HG03103 (cell line): ENCODE data around the gene FRYL.
"Not testable (repeated sequence)": the region's sequence is repeated elsewhere in the genome, so short reads cannot be mapped to it uniquely, and the experiment has no call there.

Source experiments
- ATAC-seq: cut with Tn5 transposase; IDR thresholded peaks from one replicate; pipeline ENCODE4 v1.9.1; 2021; ENCODE audit warnings: low read depth; ENCODE audit not compliant: unreplicated experiment

Gene FRYL

GRCh38 chr4:48704091-48704802, 75.8 kb downstream of the FRYL start:
- ATAC-seq, result no peak

- no peak for ATAC-seq
Observed at GRCh38 chr4:48699475-48699874, 80.6 kb downstream of the FRYL start.

- ATAC-seq, result no peak
Observed at GRCh38 chr4:48698029-48698971, 81.8 kb downstream of the FRYL start.

- not testable (repeated sequence) for ATAC-seq
Observed at GRCh38 chr4:48697516-48697915, 82.6 kb downstream of the FRYL start.

GRCh38 chr4:48694824-48695223, 85.3 kb downstream of the FRYL start:
- ATAC-seq, result no peak

GRCh38 chr4:48693856-48694574, 86.1 kb downstream of the FRYL start:
- no peak for ATAC-seq

DNA sequence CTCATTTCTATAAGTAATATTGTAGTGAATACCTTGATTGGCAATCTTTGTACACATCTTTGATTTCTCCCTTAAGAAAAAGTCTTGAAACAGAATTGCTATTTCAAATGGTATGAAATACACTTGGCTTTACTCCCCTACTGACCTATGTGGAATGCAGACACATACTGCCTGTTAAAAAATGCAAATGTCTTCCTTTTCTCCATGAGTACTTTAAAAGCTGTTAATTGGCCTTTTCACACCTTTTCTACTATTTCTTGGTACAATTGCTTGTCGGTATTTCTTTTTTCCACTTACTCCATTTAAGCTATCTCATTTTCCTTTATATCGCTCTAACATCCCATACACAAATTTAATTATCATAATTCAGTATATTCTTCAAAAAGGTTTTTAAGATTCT, 87.2 kb downstream of the FRYL start:
- no peak for ATAC-seq

GRCh38 chr4:48692044-48692443, 88.0 kb downstream of the FRYL start:
- ATAC-seq, result no peak

DNA sequence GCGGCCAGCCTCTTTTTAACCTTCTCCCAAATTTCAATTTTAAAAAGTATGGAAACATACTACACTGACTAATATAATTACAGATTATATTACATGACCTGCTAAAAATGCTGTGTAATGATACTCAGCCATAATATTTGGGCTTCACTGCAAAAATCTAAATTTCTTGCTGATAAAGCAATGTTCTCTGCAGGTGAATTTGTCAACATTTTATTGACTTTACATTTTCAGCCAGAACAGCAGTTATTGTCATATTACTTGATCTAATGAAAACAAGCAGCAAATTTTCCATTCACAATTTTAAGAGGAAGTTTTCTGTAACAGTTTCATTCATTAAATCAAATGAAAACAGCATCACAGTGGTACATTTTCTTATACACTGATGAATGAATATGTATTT, 91.1 kb downstream of the FRYL start:
- ATAC-seq, result no peak

DNA sequence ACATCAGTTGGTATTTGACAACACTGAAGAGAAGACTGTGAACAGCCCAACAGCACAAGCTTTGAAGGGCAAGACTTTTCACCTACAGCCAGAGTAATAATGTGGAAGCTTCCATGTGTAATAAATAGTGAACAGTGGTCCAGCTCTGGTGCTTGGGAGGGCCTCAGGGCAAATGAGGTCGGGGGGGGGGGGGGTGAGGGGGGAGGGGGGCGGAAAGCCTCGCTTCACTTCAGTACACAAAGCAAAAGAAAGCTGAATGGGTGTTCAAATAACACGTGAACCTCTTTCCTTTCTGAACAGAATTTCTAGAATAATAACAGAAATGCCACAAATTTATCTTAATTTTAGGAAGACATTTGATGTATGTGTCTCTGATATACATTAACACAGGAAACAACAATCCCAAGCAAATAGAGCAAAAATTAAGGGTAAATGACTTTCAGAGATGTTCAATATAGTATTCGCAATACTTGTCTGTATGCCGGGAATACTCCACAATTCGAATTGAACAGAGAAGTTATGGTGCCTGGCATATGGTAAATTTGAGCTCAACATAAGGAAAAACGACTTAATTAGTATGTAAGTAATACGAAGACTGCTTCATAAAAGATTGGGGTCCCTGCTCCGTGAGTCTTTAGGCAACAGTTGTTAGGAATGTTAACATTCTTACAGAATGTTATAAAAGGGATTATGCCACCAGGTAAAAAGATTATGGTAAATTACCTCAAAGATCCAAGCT, 92.6 kb downstream of the FRYL start:
- no peak for ATAC-seq

DNA sequence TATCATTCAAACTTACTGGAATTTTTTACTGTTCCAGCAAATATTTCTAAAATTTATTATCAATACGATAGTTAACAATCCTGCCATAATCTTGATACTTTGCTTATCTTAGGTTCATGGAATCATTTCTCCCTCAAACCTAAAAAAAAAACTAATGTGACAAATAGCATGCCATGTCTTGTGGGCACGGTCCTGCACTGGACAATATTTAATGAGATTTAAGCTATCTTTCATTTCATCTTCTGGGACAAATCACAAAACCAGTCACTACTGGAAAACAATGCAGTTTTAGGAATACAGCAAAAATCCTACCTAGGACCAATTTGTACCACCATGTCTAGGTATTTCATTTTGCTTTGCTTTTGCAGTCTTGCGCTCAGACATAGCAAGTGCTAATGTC, 93.7 kb downstream of the FRYL start:
- ATAC-seq, result no peak

DNA sequence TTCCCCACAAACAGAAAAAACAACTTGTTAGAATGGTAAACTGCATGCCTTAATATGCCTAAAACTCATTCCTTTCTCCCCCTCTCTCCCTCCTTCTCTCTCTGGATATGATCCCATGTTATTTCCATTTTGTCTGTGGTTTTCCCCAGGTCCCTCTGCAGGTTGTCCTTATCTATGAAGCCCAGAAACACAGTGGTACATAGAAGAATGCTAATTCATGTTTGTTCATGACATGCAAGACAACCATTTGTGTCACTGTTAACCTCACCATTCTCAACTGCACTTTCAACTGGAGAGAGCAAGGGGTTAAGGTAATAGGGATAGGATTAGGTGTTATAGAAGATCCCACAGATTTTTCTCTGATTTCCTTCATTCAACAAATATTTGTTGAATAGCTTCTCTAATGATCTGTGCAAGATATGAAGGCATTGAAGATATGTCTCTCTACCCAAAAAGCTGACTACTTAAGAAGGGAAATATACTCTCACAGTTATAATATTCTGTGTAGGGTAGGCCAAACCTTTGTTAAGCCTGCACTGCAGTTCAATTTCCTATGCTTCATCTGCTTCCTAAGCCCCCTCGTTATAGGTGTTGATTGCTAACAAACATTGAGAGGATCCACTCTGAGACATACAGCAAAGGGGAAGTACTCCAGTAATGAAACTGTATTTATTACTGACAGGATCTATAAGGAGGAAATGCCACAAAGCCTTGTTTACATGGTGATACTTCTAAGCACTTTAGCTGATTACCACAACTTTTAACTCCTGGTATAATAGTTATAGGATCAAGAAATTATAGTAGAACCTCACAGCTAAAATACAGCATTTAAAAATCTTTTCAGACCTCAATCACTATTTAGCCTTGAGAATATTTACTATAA, 96.1 kb downstream of the FRYL start:
- ATAC-seq, result peak; percentile 81

DNA sequence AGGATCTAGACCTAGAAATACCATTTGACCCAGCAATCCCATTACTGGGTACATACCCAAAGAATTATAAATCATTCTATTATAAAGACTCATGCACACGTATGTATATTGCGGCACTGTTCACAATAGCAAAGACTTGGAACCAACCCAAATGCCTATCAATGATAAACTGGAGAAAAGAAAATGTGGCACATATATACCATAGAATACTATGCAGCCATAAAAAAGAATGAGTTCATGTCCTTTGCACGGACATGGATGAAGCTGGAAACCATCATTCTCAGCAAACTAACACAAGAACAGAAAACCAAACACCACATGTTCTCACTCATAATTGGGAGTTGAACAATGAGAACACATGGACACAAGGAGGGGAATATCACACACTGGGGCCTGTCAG, 97.2 kb downstream of the FRYL start:
- not testable (repeated sequence) for ATAC-seq

- peak; percentile 53 for ATAC-seq
Observed at GRCh38 chr4:48681856-48682255, 98.2 kb downstream of the FRYL start.

GRCh38 chr4:48680848-48681568, 99.1 kb downstream of the FRYL start:
- no peak for ATAC-seq

GRCh38 chr4:48673537-48673936, 106.5 kb downstream of the FRYL start:
- no peak for ATAC-seq

GRCh38 chr4:48670587-48670986, 109.5 kb downstream of the FRYL start:
- ATAC-seq, result no peak

DNA sequence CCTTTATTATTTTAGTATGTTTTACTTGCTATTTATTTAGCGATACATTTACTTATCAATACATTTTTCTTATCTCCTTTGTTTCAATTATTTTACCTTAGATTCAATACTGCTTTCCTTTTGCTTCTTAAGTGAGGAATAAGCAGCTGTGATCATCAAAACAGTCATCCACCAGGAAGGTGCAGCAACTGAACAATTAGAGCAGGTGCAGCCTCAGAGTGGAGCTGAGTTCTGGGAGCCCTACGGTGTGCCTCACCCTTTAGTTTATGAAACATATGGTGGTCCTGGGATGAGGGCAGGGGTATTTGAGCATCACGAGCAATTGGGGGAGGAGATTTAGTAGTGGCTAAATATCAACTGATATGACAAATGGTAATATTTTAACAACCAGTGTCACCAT, 111.0 kb downstream of the FRYL start:
- no peak for ATAC-seq
